ENCODE measurements around the gene STC2.

The STC2 gene

GRCh38 chr5:173328844-173329490 is 753 bp upstream of the STC2 start:
- peak; percentile 10 for DNase-seq

- DNase-seq = peak; percentile 26
Measured at GRCh38 chr5:173327084-173327947, 898 bp downstream of the STC2 start.

GRCh38 chr5:173326501-173326960 is 1.7 kb downstream of the STC2 start:
- DNase-seq = peak; percentile 68

- no peak for DNase-seq
Measured at GRCh38 chr5:173325091-173325698, 3.0 kb downstream of the STC2 start.

- DNase-seq = peak; percentile 85
Measured at GRCh38 chr5:173324115-173325001, 3.9 kb downstream of the STC2 start.

- DNase-seq = no peak
Measured at GRCh38 chr5:173323799-173324114, 4.5 kb downstream of the STC2 start.

- DNase-seq = no peak
Measured at GRCh38 chr5:173323106-173323798, 5.0 kb downstream of the STC2 start.

GRCh38 chr5:173321886-173322285 is 6.3 kb downstream of the STC2 start:
- no peak for DNase-seq

GRCh38 chr5:173320259-173320658 is 8.0 kb downstream of the STC2 start:
- DNase-seq = no peak

- no peak for DNase-seq
Measured at GRCh38 chr5:173319646-173320045, 8.6 kb downstream of the STC2 start.

GRCh38 chr5:173318881-173319620 is 9.2 kb downstream of the STC2 start:
- DNase-seq = no peak

- no peak for DNase-seq
Measured at GRCh38 chr5:173318330-173318729, 9.9 kb downstream of the STC2 start.

GRCh38 chr5:173317852-173318251 is 10.4 kb downstream of the STC2 start:
- no peak for DNase-seq

GRCh38 chr5:173317091-173317730 is 11.0 kb downstream of the STC2 start:
- no peak for DNase-seq

- DNase-seq = no peak
Measured at GRCh38 chr5:173316339-173317020, 11.7 kb downstream of the STC2 start.

- no peak for DNase-seq
Measured at GRCh38 chr5:173315495-173316338, 12.5 kb downstream of the STC2 start.

- DNase-seq = no peak
Measured at GRCh38 chr5:173314166-173314952, 13.9 kb downstream of the STC2 start.

- DNase-seq = no peak
Measured at GRCh38 chr5:173313351-173313801, 14.8 kb downstream of the STC2 start.

Data from OCI-M1 (cell line).